OCI-LY7 (cell line): ENCODE results near the gene DHCR7.

Source experiments
- EZH2phosphoT487 ChIP-seq: fragments of 200-600 bp; sonication (generic); IDR thresholded peaks from 2 replicates; pipeline ENCODE4 v1.6.1; 2018; ENCODE audit warnings: low read depth, borderline replicate concordance, mild to moderate bottlenecking, mixed run types, antibody characterized with exemption, low read length, moderate library complexity, mixed read lengths
- TF ChIP-seq, protein P1 (sequence below): fragments of 200-600 bp; sonication (generic); conservative IDR thresholded peaks from 2 replicates; pipeline ENCODE4 v1.5.1; 2014; ENCODE audit warnings: mild to moderate bottlenecking, antibody characterized with exemption, low read length, moderate library complexity, mixed read lengths

DNA sequence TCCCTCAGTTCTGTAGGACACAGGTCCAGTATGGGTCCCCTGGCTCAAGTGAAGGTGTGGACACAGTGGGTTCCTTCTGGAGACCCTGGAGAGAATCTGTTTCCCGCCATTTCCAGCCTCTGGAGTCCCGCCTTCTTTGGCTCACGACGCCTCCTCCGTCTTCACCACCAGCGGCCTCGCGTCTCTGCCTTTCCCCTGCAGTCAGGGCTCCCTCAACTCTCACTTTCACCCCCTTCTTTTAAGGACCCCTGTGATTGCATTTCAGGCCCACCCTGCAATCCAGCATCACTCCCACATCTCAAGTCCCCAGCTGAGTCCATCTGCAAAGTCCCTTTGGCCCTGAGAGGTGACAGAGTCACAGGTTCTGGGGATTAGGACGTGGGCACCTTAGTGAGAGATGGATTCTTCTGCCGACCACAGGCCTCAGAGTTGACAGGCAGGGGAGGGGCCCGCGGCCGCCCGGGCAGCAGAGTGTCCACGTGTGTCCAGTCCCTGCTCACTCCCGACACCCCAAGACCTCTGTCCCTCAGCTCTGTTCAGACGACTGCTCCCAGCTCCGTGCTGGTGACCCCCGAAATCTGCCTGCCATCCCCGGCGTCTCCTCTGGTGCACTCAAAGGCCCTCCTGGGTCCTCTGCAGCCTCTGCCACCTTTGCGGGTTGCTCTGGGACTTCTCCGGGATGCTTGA lies 42.0 kb upstream of the DHCR7 start:
- TF ChIP-seq, protein P1, sequence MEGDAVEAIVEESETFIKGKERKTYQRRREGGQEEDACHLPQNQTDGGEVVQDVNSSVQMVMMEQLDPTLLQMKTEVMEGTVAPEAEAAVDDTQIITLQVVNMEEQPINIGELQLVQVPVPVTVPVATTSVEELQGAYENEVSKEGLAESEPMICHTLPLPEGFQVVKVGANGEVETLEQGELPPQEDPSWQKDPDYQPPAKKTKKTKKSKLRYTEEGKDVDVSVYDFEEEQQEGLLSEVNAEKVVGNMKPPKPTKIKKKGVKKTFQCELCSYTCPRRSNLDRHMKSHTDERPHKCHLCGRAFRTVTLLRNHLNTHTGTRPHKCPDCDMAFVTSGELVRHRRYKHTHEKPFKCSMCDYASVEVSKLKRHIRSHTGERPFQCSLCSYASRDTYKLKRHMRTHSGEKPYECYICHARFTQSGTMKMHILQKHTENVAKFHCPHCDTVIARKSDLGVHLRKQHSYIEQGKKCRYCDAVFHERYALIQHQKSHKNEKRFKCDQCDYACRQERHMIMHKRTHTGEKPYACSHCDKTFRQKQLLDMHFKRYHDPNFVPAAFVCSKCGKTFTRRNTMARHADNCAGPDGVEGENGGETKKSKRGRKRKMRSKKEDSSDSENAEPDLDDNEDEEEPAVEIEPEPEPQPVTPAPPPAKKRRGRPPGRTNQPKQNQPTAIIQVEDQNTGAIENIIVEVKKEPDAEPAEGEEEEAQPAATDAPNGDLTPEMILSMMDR = no peak
- TF ChIP-seq EZH2phosphoT487 = no peak
